BJ (cell line): ENCODE measurements around the gene SLC4A5. TPM values are rescaled to one million over a fixed set of nuclear protein-coding genes. Genes with fewer than 3 reads are reported as not detected.
"Not testable (repeated sequence)": the region's sequence is repeated elsewhere in the genome, so short reads cannot be mapped to it uniquely, and the experiment has no call there.

Source experiments
- CTCF ChIA-PET: fragments of 350-600 bp; formaldehyde crosslinking; extraction: SDS; loops from one replicate; lab custom pipeline; 2021; ENCODE audit warnings: antibody characterized with exemption, inconsistent platforms; lab: Yijun Ruan, JAX
- POLR2A ChIA-PET: fragments of 300-600 bp; sonication (Branson Sonifier 250); formaldehyde crosslinking; extraction: SDS; loops from one replicate; lab custom pipeline; 2021; ENCODE audit warnings: antibody characterized with exemption; lab: Charles Lee
- DNase-seq: peaks from one replicate; pipeline ENCODE4 v3.0.0-alpha.2; 2011; ENCODE audit warnings: low read depth
- H3K27me3 ChIP-seq: 2 replicates; pipeline ENCODE4 v1.6.0; 2011; ENCODE audit warnings: low read length; ENCODE audit not compliant: control insufficient read depth, insufficient read depth
- H3K36me3 ChIP-seq: 2 replicates; pipeline ENCODE4 v1.5.1; 2011; ENCODE audit warnings: low read length; ENCODE audit not compliant: control insufficient read depth, insufficient read depth
- H3K4me3 ChIP-seq: 2 replicates; pipeline ENCODE4 v1.5.1; 2011; ENCODE audit warnings: low read depth, mild to moderate bottlenecking, control low read depth, low read length
- polyA plus RNA-seq: library from polyadenylated mRNA; depleted of rRNA; stranded (reverse); fragments of >200 nt; gene quantifications from 2 replicates; pipeline ENCODE4 v1.2.3, GENCODE V29; 2011
- TF ChIP-seq, protein P1 (sequence below): IDR thresholded peaks from 2 replicates; pipeline ENCODE4 v1.5.1; 2011; ENCODE audit warnings: low read depth, mild to moderate bottlenecking, control low read depth, inconsistent platforms, low read length, moderate library complexity; ENCODE audit not compliant: insufficient read depth

Gene SLC4A5
- polyA plus RNA-seq, 1 experiment = 0.07 TPM

DNA sequence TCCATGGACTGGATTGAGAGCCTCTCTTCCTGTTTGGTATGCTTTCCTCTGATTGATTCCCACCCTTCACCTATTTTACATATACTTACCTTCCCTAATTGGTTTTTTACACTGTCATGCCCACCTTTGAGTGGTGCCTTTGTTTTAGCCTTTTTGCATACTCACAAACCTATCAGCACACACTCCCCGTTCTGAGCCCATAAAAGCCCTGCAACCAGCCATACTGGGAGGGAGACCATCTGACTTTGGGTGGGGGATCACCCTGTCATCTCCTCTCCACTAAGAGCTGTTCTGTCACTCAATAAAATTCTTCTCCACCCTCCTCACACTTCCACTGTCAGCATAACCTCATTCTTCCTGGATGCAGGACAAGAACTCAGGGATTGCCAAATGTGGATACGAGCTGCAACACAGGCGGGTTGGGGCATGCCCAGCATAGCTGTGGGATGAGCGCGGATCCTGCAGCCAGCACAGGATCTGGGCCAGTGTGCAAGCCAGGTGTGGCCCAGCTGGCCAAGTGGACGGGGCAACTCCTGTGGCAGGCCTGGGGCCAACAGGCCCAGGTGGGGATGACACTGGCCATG lies 155.1 kb downstream of the SLC4A5 start:
- Histone ChIP-seq H3K36me3 (no peaks in the 10 kb centered on the region), H3K4me3 (no peak overlapping the region), H3K27me3 (peaks cover 2% of the 10 kb centered on the region; the same call in 1 of the 2 replicates)
- peak; percentile 51 for DNase-seq
- ChIA-PET CTCF (interaction anchor here (0.5 to 1.6 kb wide), 4 partner anchors 9 to 62 kb away, joined by 3 to 8 read pairs (median 4); partner anchors contain the start of genes BOLA3 and MTHFD2), POLR2A (interaction anchor here (0.5 to 1.3 kb wide), 2 partner anchors 10 to 554 kb away, joined by 4 to 14 read pairs; partner anchors contain the start of gene MOB1A)
- TF ChIP-seq, protein P1, sequence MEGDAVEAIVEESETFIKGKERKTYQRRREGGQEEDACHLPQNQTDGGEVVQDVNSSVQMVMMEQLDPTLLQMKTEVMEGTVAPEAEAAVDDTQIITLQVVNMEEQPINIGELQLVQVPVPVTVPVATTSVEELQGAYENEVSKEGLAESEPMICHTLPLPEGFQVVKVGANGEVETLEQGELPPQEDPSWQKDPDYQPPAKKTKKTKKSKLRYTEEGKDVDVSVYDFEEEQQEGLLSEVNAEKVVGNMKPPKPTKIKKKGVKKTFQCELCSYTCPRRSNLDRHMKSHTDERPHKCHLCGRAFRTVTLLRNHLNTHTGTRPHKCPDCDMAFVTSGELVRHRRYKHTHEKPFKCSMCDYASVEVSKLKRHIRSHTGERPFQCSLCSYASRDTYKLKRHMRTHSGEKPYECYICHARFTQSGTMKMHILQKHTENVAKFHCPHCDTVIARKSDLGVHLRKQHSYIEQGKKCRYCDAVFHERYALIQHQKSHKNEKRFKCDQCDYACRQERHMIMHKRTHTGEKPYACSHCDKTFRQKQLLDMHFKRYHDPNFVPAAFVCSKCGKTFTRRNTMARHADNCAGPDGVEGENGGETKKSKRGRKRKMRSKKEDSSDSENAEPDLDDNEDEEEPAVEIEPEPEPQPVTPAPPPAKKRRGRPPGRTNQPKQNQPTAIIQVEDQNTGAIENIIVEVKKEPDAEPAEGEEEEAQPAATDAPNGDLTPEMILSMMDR = no peak

DNA sequence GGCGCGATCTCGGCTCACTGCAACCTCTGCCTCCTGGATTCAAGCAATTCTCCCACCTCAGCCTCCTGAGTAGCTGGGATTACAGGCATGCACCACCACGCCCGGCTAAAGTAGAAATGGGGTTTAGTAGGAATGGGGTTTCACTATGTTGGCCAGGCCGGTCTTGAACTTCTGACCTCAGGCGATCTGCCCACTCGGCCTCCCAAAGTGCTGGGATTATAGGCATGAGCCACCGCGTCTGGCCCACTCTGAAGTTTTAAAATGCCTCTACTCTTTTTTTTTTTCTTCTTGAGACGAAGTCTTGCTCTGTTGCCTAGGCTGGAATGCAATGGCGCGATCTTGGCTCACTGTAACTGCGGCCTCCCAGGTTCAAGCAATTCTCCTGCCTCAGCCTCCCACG lies 156.5 kb downstream of the SLC4A5 start:
- CTCF ChIA-PET, H3K27me3 ChIP-seq, H3K36me3 ChIP-seq, H3K4me3 ChIP-seq, POLR2A ChIA-PET, DNase-seq: not testable (repeated sequence)

DNA sequence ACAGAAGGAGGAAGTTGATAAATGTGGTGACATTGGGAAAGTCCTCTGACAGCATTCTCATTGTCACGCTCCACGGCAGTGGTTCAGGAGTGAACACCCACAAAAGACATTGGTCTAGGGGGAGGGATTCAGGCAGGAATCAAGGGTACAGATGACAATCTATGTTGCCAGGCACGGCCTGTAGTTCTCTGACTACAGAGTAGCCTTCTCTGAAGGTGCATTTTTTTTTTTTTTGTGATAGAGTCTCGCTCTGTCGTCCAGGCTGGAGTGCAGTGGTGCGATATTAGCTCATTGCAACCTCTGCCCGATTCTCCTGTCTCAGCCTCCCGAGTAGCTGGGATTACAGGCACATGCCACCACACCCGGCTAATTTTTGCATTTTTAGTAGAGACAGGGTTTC lies 157.2 kb downstream of the SLC4A5 start:
- DNase-seq = no peak
- TF ChIP-seq, protein P1 = no peak
- ChIA-PET POLR2A (no interaction called here), CTCF (no interaction called here)
- H3K4me3 ChIP-seq = no peak overlapping the region
- H3K27me3 ChIP-seq = no peaks in the 10 kb centered on the region
- no peaks in the 10 kb centered on the region for H3K36me3 ChIP-seq

DNA sequence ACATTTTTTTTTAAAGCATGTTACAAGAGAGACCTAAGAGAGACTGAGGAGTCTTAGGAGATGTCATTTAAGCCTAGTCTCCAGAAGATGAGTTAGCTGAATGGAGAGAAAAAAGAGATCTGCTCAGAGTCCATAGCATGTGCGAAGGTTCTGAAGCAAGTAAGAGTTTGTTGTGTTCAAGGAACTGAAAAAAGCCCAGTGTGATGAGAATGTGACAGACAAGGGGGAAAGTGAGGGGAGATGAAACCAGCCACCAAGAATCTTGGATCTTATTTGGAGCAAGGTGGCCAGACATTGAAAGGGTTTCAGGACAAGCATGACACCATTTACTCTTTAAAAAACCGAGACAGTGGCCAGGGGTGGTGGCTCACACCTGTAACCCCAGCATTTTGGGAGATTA lies 159.3 kb downstream of the SLC4A5 start:
- H3K27me3 ChIP-seq = no peaks in the 10 kb centered on the region
- no peaks in the 10 kb centered on the region for H3K36me3 ChIP-seq
- H3K4me3 ChIP-seq = no peak overlapping the region
- CTCF ChIA-PET = no interaction called here
- TF ChIP-seq, protein P1 = no peak
- DNase-seq = no peak
- POLR2A ChIA-PET = no interaction called here

DNA sequence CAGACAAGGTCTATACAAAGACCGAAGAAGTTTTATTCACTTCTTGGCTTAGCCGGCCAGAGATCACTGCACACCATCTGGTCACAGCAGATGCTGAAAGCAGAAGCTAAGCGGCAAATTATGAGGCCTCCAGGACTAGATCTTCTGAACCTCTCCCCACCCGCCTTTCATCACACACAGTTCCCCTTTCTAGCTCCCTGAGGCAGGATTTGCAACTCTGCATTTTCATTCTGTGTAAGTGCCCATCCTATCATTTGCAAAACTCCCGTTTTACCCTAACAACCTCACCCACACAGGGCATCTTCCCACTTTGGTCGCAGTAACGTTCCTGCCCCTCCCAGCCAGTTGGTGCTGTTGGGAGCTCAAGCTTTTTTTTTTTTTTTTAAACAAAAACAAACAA lies 161.5 kb downstream of the SLC4A5 start:
- POLR2A ChIA-PET = interaction anchor here (0.7 kb wide), 1 partner anchor 1257 kb away, joined by 9 read pairs; no protein-coding TSS in a partner anchor
- Histone ChIP-seq H3K36me3 (no peaks in the 10 kb centered on the region), H3K4me3 (no peak overlapping the region), H3K27me3 (no peaks in the 10 kb centered on the region)
- TF ChIP-seq, protein P1 = no peak
- no peak for DNase-seq
- CTCF ChIA-PET = interaction anchor here (0.6 to 1.3 kb wide), 2 partner anchors 17 to 104 kb away, joined by 3 to 4 read pairs; partner anchors contain the start of gene MTHFD2
